ENCODE data around the gene SMYD4. TPM values are rescaled to one million over a fixed set of nuclear protein-coding genes. Genes with fewer than 3 reads are reported as not detected.
"Not testable (repeated sequence)": the region's sequence is repeated elsewhere in the genome, so short reads cannot be mapped to it uniquely, and the experiment has no call there.

SMYD4 gene
- total RNA-seq, 1 donor from 2014 or later: 8.4 TPM

- no peak for TF ChIP-seq CTCF (IDR thresholded peaks at IDR 0.05)
- H3K9me3 Mint-ChIP-seq (ENCODE audit: low read depth): no peaks in the 10 kb centered on the region
- H3K4me3 Mint-ChIP-seq (ENCODE audit: unreplicated experiment): no peak overlapping the region
- peaks cover 7% of the 10 kb centered on the region for H3K4me1 Mint-ChIP-seq (ENCODE audit: low read depth)
- no peaks in the 10 kb centered on the region for H3K27me3 Mint-ChIP-seq (ENCODE audit: low read depth)
- no peaks in the 10 kb centered on the region for H3K36me3 Mint-ChIP-seq (ENCODE audit: low read depth)
- no peak overlapping the region for H3K27ac Mint-ChIP-seq (ENCODE audit: unreplicated experiment)
- no peak for DNase-seq (ENCODE audit: low spot score)
Observed at GRCh38 chr17:1746975-1747543, 82.6 kb downstream of the SMYD4 start.

GRCh38 chr17:1745513-1746020 is 84.1 kb downstream of the SMYD4 start:
- no peak for TF ChIP-seq CTCF (IDR thresholded peaks at IDR 0.05)
- no peaks in the 10 kb centered on the region for H3K9me3 Mint-ChIP-seq (ENCODE audit: low read depth)
- no peak overlapping the region for H3K4me3 Mint-ChIP-seq (ENCODE audit: unreplicated experiment)
- no peaks in the 10 kb centered on the region for H3K36me3 Mint-ChIP-seq (ENCODE audit: low read depth)
- DNase-seq (ENCODE audit: low spot score): no peak
- H3K27me3 Mint-ChIP-seq (ENCODE audit: low read depth): no peaks in the 10 kb centered on the region
- H3K4me1 Mint-ChIP-seq (ENCODE audit: low read depth): no peaks in the 10 kb centered on the region
- H3K27ac Mint-ChIP-seq (ENCODE audit: unreplicated experiment): no peak overlapping the region

- Mint-ChIP-seq H3K9me3 (ENCODE audit: low read depth) (no peaks in the 10 kb centered on the region), H3K36me3 (ENCODE audit: low read depth) (no peaks in the 10 kb centered on the region), H3K27ac (ENCODE audit: unreplicated experiment) (no peak overlapping the region), H3K4me1 (ENCODE audit: low read depth) (no peaks in the 10 kb centered on the region), H3K4me3 (ENCODE audit: unreplicated experiment) (no peak overlapping the region), H3K27me3 (ENCODE audit: low read depth) (no peaks in the 10 kb centered on the region)
- TF ChIP-seq CTCF (IDR thresholded peaks at IDR 0.05): no peak
- no peak for DNase-seq (ENCODE audit: low spot score)
Observed at GRCh38 chr17:1744551-1745512, 84.9 kb downstream of the SMYD4 start.

GRCh38 chr17:1743088-1743439 is 86.6 kb downstream of the SMYD4 start:
- Mint-ChIP-seq H3K9me3 (ENCODE audit: low read depth) (no peaks in the 10 kb centered on the region), H3K36me3 (ENCODE audit: low read depth) (no peaks in the 10 kb centered on the region), H3K4me1 (ENCODE audit: low read depth) (no peaks in the 10 kb centered on the region), H3K27ac (ENCODE audit: unreplicated experiment) (no peak overlapping the region), H3K4me3 (ENCODE audit: unreplicated experiment) (no peak overlapping the region), H3K27me3 (ENCODE audit: low read depth) (no peaks in the 10 kb centered on the region)
- no peak for DNase-seq (ENCODE audit: low spot score)
- no peak for TF ChIP-seq CTCF (IDR thresholded peaks at IDR 0.05)

GRCh38 chr17:1742371-1743087 is 87.2 kb downstream of the SMYD4 start, which contains the start of gene SERPINF2:
TSS of gene SERPINF2 (plus strand) at chr17:1742871. CDS start at chr17:1744996, 2,125 bp downstream.
- Mint-ChIP-seq H3K27ac (ENCODE audit: unreplicated experiment) (peak within 1 kb of the TSS; percentile 32), H3K36me3 (ENCODE audit: low read depth) (peaks cover 1% of the 10 kb centered on the region), H3K27me3 (ENCODE audit: low read depth) (no peaks in the 10 kb centered on the region), H3K4me1 (ENCODE audit: low read depth) (no peaks in the 10 kb centered on the region), H3K9me3 (ENCODE audit: low read depth) (no peaks in the 10 kb centered on the region), H3K4me3 (ENCODE audit: unreplicated experiment) (no peak within 1 kb of the TSS)
- no peak for TF ChIP-seq CTCF (IDR thresholded peaks at IDR 0.05)
- no peak for DNase-seq (ENCODE audit: low spot score)

GRCh38 chr17:1741899-1742298 is 87.8 kb downstream of the SMYD4 start:
- not testable (repeated sequence) for H3K9me3 Mint-ChIP-seq (ENCODE audit: low read depth); DNase-seq (ENCODE audit: low spot score)

More at GRCh38 chr17:1741899-1742298, 87.8 kb downstream of the SMYD4 start:
- H3K4me1 Mint-ChIP-seq (ENCODE audit: low read depth); H3K27ac Mint-ChIP-seq (ENCODE audit: unreplicated experiment); H3K27me3 Mint-ChIP-seq (ENCODE audit: low read depth); H3K36me3 Mint-ChIP-seq (ENCODE audit: low read depth); H3K4me3 Mint-ChIP-seq (ENCODE audit: unreplicated experiment): not testable (repeated sequence)

Measured in chondrocyte (in vitro differentiated cells).